Measurements from ENCODE around the gene AP3M1.
"Not testable (repeated sequence)": the region's sequence is repeated elsewhere in the genome, so short reads cannot be mapped to it uniquely, and the experiment has no call there.

The AP3M1 gene

DNA sequence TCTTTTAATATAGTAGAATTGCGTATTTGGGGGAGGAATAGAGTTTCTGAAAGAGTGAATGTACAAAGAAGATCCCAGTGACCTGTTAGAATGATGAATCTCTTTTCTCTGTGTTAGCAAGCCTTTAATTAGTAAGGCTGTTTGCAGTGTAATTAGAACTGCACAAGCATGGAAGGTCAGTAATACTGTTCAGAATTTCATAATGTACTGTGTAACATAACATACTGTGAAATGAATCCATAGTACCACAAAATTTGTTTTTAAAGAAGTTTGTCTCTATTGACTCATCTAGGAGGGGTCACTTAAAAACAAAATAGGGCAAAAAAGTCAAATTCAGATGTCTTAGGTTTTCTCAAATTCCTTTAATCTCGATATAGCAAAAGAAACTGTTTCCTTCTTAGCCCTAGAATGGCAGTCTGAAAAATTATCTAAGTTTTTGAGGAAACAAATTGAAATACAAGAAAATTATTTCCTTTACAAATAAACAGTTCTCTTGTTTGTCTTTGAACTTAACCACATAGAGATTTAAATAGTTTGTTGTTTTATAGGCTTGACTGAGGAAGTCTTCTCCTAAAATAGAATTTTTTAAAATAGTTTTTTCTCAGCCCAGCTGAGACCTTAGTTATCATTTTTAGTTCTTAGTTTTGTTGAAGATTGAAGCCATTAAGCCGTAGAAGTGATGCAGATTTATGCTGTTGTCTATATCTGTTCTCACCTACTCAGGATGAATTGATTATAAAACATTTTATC, 12.9 kb upstream of the AP3M1 start:
- DNase-seq (ENCODE audit: low read depth), result no peak

DNA sequence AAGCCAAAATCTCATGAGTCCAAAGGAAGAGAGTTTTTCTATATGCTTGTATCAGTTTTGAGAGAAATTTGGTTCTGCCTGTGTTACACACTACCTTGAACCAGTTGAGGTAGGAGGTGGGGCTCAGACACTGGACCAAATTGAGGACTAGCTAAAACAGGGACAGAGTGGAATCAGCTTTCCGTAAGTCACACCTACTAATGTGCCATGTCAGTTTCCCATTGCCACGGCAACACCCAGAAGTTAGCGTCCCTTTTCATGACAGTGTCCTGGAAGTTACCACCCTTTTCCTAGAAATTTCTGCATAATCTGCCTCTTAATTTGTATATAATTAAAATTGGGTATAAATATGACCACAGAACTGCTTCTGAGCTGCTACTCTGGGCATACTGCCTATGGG, 9.4 kb upstream of the AP3M1 start:
- no peak for DNase-seq (ENCODE audit: low read depth)

GRCh38 chr10:74156919-74157289, 6.3 kb upstream of the AP3M1 start:
- no peak for DNase-seq (ENCODE audit: low read depth)

DNA sequence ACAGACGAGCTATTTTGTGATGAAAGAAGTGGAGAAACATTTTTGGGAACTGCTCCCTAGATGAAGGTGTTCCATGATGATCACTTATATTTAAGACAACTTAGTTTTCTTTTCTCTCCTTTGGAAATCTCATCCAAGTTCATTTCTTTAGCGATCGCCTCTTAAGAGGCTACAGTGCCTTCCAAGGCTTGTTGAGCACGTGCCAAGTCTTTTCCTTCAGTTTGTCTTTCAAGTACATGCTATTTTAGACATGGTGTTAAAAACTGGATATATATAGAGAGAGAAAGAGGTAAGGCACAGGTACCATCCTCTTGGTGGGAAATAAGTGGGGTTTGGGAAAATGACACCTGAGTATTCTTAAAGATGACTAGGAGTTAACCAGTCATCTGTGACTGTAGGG, 3.0 kb upstream of the AP3M1 start:
- DNase-seq (ENCODE audit: low read depth), result no peak

DNA sequence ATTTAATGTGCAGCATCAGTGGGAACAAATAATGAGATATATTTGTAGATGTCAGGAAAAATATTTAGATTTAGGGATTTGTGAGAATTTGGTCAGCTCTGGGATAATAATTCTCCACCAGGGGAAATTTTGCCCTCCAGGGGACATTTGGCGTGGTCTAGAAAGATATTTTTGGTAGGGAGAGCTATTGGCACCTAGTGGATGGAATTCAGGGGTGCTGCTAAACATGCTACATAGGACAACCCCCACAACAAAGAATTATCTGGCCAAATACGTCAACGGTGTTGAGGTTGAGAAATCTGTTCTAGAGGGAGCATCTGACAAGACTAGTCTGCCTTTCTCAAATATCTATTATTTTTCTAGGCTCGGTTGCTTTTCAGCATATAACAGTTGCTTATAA, 2.5 kb upstream of the AP3M1 start:
- DNase-seq (ENCODE audit: low read depth), result peak; percentile 72

DNA sequence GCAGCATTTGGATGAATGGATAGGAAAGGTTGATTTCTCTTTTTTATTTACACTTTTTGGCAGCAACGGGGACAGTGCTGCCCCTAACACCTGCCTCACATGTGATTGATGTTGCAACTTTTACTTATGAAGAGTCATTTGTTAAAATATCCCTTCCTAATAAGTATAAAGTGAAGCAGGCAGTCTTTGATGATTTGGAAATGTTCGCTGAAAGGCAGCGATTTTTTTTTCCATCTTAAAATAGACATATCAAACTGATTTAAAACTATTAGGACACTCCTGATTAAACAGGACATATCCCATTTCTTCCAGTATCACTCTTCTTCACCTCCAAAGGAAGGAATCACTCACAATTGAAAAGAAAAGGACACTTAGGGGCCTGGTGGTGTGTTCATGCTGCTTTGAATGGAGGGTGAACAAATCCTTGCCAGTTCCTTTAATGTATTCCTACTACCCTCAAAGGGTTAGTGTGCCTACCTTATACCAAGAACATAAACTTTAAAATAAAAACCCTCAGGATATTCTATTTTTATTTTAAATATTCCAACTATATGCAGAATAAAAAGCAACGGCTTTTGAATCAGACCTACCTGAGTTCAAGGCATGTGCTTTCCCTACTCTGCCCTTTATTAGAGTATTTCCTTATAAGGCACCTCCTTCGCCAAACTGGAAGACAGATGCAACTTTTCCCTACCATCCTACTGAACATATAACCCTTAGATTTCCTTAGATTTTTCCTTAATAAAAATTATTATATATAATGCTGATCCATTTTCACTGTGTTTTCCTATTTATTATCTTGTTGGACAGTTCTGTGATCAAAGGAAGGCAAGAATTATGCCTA, 1.5 kb upstream of the AP3M1 start:
- DNase-seq (ENCODE audit: low read depth), result peak; percentile 12

- DNase-seq (ENCODE audit: low read depth), result peak; percentile 99
Observed at GRCh38 chr10:74150990-74151878, 606 bp upstream of the AP3M1 start, which contains the start of gene ADK. Gene ADK (plus strand): TSS chr10:74151221. CDS start chr10:74151279, 58 bp downstream.

GRCh38 chr10:74146980-74147379, 3.6 kb downstream of the AP3M1 start:
- DNase-seq (ENCODE audit: low read depth), result not testable (repeated sequence)

GRCh38 chr10:74145133-74145532, 5.5 kb downstream of the AP3M1 start:
- peak; percentile 22 for DNase-seq (ENCODE audit: low read depth)

GRCh38 chr10:74140553-74140952, 10.1 kb downstream of the AP3M1 start:
- DNase-seq (ENCODE audit: low read depth), result no peak

- no peak for DNase-seq (ENCODE audit: low read depth)
Observed at GRCh38 chr10:74139981-74140380, 10.6 kb downstream of the AP3M1 start.

DNA sequence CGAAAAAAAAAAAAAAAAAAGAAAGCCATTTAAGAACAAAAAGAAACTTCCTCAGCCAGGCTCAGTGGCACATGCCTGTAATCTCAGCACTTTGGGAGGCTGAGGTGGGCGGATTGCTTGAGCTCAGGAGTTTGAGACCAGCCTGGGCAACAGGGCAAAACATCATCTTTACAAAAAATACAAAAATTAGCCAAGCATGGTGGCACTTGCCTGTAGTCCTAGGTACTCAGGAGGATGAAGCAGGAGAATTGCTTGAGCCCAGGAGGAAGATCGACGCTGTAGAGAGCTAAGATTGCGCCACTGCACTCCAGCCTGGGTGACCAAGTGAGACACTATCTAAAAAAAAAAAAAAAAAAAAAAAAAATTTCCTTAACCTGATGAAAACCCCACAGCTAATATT, 12.0 kb downstream of the AP3M1 start:
- not testable (repeated sequence) for DNase-seq (ENCODE audit: low read depth)

GRCh38 chr10:74137992-74138391, 12.6 kb downstream of the AP3M1 start:
- DNase-seq (ENCODE audit: low read depth), result no peak

DNA sequence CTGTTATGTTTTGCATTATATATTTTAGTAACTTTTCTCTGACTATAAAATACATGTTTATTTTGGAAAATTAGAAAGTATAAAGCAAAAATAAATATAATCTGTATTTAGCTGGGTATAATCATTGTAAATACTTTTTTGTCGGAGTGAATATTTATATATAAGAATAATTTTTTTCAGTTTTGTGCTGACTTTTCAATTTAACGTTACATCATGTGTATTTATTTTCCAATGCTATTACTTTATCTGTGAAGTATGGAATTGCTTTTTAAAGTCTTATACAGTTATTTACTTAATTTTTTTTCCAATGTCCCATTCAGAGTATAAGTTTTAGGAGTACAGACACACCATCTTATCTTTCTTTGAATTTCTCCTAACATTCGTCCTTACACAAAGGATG, 15.2 kb downstream of the AP3M1 start:
- no peak for DNase-seq (ENCODE audit: low read depth)

GRCh38 chr10:74133923-74134820, 16.5 kb downstream of the AP3M1 start:
- no peak for DNase-seq (ENCODE audit: low read depth)

DNA sequence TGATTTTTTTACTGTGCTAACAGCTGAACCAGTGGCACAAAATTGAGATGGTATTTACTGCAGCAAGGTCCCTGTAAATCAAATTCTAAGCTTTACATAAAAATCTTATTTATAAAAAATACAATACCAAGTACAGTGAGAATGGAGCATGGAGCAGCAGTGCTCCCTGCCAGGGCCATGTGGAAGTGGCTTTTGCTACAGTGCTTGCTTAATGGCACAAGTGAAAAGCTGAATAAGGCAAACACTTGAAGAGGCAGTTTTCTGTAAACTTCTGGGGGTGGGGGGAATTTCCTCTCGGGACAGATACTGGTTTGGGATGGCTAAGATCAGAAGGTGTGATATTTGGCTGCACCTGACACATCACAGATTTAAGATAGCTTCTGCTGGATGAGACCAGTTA, 27.5 kb downstream of the AP3M1 start:
- no peak for DNase-seq (ENCODE audit: low read depth)

DNA sequence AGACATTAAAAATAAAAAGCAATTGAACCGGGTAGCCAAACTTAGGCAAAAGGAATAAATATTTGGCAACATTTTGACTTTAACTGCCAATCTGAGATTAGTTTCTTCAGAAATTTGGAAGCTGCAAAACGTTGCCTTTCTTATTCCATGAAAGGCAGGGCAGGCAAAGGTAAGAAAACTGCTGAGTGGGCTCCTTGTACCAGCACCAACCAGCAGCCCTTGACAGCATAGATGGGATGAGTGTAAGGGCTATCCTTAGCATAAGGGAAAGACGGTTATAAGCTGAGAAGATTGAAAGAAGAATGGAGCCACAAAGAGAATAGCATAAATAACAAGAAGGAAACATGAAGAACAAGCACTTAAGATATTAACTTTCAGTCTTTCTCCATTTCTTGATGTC, 28.6 kb downstream of the AP3M1 start:
- DNase-seq (ENCODE audit: low read depth), result no peak

DNA sequence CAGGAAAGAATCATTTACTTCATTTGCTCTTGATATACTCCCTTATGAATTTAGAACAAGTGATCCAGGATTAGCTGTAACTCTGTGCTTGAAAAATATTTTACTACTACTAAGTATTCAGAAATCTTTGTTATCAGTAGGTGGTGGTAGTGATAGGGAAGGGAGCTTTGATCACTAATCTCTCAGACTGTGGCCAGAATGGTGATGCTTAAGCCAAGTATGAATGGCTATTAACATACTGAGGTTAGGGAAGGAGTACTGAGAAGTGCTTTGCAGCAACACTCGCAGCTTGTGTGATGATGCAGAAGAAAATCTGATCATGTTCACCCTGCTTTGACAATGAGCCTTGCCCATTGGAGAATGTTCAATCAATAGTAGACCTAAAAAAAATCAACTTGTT, 29.3 kb downstream of the AP3M1 start:
- DNase-seq (ENCODE audit: low read depth), result no peak

DNA sequence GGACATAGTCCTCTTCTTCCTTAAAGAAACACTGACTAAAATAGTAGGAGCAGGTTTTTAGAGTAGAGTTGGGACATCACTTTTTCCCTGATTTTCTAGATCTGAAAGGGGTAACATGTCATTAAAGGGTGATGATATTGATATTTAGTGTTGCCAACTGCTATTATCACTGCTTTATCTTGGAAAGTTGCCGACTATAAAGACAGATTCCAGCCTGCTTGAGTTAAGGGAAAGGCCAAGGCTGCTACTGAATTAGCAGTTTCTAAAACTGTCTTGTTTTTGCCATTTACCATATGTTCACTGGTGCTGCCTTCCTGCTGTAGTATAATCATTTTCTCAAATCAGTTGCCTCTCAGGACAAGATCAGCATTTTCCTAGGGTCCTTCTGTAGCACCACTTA, 29.7 kb downstream of the AP3M1 start:
- no peak for DNase-seq (ENCODE audit: low read depth)

- peak; percentile 52 for DNase-seq (ENCODE audit: low read depth)
Observed at GRCh38 chr10:74118804-74119203, 31.8 kb downstream of the AP3M1 start.

DNA sequence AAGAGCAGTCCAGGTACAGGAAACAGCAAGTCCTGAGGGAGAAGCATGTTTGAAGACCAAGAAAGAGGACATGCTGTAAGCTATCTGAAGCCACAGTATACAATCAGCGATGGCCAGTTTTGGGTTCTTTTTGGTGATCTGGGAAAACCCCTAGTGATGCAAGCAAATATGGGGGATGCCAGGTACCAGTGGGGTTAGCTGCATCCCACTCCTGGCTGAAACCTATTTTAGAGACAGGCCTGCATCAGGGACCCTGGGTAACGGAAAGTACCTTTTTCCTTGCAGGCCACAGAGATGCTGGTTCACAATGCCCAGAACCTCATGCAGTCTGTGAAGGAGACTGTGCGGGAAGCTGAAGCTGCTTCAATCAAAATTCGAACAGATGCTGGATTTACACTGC, 32.9 kb downstream of the AP3M1 start:
- DNase-seq (ENCODE audit: low read depth), result no peak

All from ELR (cell line).